Inflammatory macrophage treated with lipopolysaccharide for 4 hours (primary cell): ENCODE measurements around the gene ZNF429.
A peak's percentile ranks its signal among the peaks of the same experiment; 100 is the strongest.
"Not testable (repeated sequence)": the region's sequence is repeated elsewhere in the genome, so short reads cannot be mapped to it uniquely, and the experiment has no call there.

Experiments used
- DNase-seq: peaks from one replicate; pipeline ENCODE4 v3.0.0-alpha.2; 2020

Gene ZNF429

DNA sequence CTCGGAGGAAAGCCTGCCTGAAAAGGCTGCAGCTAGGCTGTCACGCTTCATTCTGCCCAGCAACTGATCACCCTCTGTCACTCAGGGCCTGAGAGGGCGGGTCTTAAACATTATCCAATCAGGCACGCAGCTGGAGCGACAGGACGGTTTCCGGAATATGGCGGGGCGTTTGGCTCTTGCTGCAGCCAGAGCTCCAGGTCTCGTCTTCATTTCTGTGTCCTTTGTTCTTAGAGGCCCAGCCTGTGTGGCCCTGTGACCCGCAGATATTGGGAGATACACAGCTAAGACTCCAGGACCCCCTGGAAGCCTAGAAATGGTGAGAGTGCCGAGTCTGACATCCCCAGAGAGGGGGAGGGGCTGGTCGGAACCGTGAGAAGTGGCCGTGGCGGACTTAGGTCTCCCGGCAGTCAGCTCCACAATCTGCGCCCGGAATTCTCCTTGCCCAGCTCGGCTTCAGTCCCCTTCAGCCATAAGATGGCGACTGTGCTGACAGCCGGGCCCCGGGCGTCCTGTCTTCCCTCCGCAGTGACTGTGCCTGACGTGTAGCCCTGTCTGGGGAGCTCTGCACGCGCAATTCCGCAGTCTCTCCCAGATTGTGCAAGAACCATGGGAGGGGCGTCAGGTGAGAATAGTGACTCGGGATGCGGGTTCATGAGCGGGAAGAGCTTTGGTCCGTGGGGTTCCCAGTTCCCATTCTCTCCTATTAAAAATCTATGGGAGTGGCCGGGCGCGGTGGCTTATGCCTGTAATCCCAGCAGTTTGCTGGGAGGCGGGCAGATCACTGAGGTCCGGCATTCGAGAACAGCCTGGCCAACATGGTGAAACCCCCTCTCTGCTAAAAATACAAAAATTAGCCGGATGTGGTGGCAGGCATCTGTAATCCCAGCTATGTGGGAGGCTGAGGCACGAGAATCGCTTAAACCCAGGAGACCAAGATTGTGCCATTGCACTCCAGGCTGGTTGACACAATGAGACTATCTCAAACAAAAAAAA, at the start of gene ZNF429:
ZNF429 (plus strand) TSS at position 144 of the 993 bp plus-strand sequence; CDS start at position 314, 170 bp downstream.
- DNase-seq, result peak; percentile 95

DNA sequence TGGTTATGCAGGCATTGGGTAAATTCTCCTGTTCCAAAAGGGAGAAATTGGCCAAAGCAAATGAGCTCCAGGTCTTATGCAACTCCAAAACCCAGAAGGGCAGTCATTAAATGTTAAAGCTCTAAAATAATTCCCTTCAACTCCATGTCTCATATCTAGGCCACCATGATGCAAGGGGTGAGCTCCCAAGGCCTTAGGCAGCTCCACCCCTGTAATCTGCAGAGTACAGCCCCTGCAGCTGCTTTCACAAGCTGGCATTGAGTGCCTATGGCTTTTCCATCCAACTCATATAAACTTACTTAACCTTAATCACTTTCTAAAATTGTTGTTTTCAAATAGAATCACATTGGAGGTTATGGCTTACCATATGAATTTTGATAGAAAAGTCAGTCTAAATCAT, 44.7 kb upstream of the ZNF429 start:
- no peak for DNase-seq

DNA sequence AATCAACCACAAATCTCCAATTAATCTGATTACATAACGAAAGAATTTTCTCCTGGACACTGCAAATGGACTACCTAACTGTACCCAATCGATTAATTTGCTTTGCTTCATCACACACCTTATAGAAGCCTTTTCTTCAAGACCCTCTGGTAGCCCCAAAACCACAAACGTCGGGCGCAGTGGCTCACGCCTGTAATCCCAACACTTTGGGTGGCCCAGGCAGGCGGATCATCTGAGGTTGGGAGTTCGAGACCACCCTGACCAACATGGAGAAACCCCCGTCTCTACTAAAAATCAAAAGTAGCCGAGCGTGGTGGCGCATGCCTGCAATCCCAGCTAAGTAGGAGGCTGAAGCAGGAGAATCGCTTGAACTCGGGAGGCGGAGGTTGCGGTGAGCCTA, 42.9 kb upstream of the ZNF429 start:
- DNase-seq, result no peak

DNA sequence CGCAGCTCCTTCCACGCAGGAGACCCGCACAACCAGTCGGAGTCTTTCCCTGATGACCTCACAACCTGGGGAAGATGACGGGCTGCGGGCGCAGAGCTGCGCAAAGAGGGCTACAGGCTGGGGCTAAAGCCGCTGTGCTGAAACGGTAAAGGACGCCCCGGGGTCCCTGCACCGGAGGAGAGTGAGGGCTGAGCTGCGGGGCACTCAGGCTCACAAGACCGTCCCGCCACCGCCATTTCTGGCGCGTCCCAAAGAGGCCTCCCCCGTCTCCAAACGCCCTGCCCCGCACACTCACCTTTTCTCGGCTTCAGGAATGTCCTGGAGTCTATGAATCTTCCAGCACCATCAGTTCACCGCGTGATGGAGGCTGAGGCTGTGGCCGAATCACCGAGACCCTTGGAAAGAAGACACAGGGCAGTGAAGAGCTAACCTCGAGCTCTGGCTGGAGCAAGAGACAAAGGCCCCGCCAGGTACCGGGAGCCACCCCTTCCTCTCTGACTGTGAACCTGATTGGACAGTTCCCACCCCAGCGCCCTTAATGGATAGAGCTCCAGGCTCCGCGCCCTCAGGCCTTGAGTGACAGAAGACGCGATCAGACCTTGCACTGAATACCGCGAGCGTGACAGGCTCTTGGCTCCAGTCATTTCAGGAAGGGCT, 41.8 kb upstream of the ZNF429 start:
- no peak for DNase-seq

DNA sequence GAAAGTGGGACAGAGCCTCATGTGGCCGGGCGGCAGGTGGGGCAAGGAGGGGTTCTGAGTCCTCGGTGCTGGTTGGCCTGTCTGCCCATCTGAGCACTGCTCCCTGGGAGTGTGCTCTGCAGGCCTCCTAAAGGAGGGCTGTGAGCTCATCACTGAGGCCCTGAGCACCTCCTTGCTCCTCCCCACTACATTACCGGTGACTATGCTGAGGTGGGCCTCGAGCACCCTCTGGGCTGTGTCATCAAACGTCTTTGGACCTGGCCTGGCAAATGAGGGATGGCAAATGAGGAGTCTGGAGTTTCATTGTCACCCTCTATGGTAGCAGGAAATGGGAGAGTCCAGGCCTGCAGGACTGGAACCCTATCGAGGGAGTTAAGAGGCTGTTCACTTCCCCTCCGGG, 38.8 kb upstream of the ZNF429 start:
- DNase-seq, result no peak

DNA sequence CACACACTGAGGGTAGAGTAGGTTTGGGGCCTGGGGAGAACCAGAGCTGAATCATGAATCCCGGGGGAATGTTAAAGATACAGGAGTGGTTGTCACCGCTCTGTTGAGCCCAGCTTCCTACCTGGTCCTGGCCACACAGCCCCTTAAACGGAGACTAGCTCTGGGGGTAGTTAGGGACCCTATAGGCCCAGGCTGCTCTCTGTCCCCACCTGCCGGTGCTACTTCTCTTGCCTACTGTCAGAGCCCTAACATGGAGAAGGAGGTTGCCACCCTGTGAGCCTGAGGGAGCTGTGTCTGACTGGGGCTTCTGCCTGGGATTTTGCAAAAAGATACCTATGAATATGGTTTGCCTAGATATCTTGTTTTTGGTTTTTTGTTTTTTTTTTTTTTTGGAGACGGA, 36.6 kb upstream of the ZNF429 start:
- DNase-seq, result no peak

DNA sequence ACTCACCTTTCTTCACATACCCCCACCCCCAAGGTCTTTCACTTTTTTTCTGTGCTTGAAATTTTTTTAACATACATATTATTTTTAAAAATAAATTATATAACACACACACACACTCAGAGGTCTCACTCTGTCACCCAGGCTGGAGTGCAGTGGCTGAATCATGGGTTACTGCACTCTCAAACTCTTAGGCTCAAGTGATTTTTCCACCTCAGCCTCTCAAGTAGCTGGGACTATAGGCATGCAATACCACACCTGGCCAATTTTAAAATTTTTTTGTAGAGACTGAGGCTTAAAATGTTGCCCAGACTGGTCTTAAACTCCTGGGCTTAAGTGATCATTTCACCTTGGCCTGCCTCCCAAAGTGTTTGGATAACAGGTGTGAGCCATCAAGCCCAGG, 32.9 kb upstream of the ZNF429 start:
- DNase-seq, result no peak

DNA sequence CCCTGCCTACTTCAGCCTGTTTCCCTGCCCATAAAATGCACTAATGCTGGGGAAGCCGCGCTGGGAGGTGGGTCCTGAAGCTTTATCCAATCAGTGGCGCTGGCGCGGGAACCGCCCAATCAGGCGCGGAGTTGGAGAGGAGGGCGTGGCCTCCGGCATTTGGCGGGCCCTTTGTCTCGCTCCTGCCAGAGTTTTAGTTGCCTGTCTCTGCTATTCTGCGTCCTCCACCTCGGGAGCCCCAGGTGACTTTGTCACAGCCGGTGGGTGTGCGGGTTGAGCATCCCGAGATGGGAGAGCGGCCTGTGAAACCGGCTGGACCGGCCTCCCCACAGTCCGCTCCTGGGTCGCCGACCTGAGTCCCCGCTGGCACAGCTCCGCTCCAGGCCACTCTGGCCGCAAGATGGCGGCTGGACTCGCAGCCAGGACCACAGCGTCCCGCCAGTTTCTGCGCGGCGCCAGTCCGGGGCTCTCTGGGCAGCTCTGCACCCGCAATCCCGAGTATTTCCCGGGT, 30.7 kb upstream of the ZNF429 start:
- peak; percentile 63 for DNase-seq

DNA sequence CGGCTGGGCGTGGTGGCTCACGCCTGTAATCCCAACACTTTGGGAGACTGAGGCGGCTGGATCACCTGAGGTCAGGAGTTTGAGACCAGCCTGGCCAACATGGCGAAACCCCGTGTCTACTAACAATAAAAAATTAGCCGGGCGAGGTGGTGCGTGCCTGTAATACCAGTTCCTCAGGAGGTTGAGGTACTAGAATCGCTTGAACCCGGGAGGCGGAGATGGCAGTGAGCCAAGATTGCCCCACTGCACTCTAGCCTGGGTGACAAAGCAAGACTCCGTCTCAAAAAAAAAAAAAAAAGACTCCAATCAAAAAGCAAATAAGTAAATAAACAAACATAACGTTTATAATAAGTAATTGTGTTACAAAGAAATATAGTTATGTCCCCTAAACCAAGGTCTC, 23.0 kb upstream of the ZNF429 start:
- DNase-seq, result not testable (repeated sequence)

DNA sequence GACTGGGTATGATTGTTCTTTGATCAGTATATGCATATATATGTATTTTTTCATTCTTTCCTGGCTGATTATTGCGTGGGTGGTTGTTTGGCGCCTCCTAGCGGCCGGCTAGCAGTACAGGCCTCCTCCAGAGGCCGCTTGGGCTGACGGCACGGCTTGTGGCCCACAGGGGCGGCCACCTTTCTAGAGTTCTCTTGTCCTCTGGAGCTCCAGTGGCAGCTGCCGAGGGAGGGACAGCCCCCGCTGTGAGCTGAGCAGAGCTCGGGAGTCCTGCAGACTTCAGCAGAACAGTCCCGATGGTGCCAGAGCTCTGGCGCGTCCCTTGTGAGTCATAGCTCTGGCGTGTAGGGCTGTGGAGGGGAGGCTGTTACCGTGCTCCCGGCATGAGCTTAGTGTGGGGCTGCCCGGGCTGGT, 22.5 kb upstream of the ZNF429 start:
- peak; percentile 27 for DNase-seq

DNA sequence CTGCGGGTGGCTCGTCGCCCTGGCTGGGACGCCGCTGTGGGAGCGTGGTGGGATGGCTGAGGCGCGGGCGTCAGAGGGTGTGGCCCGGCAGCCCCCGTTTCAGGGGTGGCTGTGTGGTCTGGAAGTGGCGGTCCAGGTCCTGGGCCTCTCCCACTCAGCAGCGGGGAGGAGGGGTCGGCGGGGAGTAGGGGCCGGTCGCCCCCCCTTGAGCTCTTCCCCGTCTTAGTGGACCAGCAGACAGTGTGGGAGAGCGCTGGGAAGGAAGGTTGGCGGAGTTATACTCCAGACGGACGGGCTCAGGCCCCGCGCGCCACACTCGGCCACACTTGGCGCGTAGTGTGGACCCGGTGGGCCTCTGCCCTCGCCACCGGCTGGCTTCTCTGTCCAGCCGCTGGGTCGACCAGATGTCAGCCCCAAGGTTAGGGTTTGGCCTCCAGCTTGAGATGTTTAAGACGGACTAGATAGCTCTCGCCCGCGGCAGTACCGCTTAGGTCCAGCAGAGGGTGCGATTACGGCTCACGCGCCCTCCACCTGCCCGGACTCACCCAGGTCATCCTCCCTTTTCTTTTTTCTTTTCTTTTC, 21.7 kb upstream of the ZNF429 start:
- DNase-seq, result peak; percentile 11

DNA sequence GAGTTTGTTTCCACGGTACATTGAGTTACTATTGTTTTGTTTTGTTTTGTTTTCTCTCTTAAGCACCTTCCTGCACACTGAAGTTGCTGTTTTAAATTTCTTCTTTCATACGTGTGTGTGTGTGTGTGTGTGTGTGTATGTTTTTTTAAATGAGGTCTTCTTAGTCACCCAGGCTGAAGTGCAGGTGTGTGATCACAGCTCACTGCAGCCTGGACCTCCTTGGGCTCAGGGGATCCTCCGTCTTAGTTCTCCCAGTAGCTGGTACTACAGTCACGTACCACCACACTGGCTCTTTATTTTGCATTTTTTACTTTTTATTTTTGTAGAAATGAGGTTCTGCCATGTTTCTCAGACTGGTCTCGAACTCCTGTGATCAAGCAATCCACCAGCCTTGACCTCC, 20.8 kb upstream of the ZNF429 start:
- DNase-seq, result no peak

DNA sequence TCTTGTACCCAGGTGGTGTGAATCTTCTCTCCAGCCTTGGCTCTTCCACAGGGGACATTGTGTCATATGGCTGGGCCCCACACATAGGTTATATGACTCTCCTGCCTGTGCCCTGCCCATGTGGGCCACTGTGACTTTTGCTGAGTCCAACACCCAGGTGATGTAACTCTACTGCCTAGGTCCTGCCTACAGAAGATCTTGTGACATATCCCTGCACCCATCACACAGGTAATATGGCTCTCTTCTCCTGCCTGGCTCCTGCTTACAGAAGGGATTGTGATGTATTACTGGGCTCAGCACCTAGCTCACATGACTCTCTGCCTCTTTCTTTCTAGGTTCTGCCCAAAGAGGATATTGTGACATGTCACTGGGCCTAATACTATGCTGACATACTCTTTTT, 19.5 kb upstream of the ZNF429 start:
- no peak for DNase-seq

DNA sequence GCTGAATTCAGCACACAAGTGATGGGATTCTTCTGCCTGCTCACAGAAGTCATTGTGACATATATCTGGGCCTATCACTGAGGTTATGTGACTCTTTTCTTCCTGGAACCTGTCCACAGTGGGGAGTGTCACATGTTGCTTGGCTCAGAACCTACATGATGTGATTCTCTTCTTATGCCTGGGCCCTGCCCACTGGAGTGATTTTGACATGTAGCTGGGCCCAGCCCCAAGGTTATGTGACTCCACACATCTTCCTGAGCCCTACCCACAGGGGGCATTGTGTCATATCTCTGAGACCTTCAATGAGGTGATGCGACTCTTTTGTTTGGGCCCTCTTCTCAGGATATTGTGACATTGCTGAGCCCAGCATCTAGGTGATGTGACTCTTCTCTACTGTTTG, 17.4 kb upstream of the ZNF429 start:
- DNase-seq, result no peak

DNA sequence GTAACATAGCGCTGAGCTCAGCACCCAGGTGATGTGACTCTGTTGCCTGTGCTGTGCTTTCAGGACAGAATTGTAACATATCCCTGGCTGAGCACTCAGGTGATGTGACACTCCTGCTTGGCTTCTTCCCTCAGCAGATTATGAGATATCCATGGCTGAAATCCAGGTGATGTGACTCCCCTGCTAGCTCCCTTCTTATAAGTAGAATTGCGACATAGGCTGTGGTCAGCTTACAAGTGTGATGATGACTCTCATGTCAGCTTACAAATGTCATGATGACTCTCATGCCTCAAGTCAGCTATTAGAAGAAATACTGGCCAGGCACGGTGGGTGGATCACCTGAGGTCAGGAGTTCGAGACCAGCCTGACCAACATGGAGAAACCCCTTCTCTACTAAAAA, 14.3 kb upstream of the ZNF429 start:
- peak; percentile 12 for DNase-seq

DNA sequence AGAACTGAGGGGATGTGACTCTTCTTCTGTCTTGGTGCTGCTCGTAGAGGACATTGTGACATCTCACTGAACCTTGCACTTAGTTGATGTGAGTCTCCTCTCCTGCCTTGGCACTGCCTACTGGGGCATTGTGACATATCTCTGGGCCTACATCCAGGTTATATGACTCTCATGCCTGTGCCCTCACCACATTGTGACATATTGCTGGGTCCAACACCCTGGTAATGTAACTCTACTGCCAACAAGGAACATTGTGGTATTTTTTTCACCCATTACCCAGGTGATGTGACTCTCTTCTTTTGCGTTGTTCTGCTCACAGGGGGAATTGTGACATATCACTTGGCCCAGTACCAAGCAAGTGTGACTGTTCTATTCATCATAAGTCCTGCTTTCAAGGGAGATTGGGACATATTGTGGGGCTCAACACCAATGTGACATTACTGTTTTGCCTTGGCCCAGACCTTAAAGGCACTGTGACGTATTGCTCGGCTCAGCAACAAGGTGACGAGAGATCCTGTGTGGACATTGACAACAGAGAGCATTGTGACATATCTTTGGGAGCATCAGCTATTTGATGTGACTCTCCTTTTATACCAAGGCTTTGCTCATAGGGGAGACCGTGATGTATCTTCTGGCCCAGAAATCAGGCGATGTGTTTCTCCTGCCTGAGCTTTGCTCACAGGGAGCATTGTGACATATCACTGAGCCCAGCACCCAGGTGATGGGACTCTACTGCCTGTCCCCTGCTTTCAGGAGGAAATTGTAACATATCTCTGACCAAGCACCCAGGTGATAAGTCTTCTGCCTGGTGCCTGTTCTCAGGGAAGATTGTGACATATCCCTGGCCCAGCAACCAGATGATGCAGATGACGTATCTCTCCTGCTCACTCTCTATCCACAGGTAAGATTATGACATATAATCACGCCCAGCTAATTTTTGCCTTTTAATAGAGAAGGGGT, 12.2 kb upstream of the ZNF429 start:
- DNase-seq, result no peak

DNA sequence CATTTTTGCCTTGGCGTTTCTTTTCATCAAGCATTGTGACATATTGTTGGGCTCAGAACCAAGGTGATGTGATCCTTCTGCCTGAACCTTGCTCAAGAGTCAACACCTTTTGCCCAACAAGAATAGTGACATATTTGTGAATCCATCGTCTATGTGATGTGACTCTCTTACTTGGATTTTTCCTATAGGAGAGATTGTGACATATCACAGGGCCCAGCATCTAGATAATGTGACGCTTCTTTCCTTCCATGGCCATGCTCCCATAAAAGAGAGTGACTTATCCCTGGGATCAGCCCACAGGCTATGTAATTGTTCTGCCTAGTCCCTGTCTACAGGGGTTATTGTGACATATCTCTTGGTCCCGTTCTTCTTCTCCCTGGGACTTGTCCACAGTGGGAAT, 8.5 kb upstream of the ZNF429 start:
- DNase-seq, result no peak

DNA sequence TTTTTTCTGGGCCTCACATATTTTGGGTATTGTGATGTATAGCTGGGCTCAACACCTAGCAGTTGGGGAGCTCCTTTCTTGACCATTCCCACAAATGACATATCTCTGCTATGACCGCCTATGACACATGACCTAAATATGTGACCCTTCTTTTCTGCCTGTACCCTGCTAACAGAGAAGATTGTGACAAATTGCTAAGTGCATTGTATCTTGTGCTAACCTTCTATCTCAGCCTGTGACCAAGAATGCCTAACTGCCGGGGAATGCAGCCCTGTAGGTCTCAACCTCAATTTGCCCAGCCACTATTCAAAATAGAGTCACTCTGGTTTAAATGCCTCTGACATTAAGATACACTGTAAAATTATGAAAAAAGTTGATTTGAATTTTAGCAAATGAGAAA, 6.8 kb upstream of the ZNF429 start:
- DNase-seq, result no peak

DNA sequence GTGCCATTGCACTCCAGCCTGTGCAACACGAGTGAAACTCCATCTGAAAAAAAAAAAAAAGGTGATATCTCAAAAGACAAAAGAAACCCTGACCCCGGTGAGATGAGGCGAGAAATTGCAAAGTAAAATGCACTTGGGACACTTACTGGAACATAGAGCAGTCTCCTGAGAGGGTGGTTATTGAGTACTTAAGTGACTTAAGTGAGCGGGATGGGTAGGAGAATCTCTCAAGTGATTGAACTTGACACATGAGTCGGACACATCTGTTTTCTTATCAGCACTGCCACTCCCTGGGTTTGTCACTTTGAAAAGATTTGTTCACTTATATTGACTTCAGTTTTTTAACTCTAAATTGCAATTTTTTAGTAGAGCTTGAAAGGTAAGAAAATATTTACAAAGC, 2.8 kb downstream of the ZNF429 start:
- no peak for DNase-seq

DNA sequence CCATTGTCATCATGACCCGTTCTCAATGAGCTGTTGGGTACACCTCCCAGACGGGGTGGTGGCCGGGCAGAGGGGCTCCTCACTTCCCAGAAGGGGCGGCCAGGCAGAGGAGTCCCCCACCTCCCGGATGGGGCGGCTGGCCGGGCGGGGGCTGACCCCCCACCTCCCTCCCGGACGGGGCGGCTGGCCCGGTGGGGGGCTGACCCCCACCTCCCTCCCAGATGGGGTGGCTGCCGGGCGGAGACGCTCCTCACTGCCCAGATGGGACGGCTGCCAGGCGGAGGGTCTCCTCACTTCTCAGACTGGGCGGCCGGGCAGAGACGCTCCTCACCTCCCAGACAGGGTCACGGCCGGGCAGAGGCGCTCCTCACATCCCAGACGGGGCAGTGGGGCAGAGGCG, 5.7 kb downstream of the ZNF429 start:
- not testable (repeated sequence) for DNase-seq

DNA sequence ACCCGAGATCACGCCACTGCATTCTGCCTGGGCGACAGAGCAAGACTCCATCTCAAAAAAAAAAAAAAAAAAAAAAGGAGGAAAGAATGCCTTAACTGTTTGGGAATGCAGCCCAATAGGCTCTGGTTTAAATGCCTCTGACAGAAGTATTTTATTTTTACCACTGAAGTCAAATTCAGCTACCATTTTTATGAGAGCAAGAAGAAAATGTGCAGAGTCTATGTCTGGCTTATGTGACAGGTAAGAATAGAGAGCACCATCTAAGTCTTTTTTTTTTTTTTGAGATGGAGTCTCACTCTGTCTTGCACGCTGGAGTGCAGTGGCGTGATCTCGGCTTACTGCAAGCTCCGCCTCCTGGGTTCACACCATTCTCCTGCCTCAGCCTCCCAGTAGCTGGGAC, 7.2 kb downstream of the ZNF429 start:
- DNase-seq, result not testable (repeated sequence)

DNA sequence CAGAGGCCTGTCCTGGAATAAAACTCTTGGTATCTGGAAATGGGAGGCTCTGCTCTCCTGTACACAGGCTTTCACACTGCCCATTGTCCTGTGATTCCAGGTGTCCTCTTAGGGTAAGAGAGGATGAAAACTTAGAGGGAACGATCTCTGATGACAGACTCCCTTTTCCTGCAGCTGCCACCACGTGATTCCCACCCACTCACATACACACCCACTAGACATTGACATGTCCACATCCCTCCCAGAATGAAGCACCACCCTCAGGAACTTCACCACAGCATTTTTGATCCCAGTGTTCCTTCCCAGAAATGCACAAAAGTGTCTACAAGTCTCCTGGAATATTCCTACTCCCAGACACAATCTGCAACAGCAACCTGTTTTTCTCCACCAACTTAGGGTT, 8.2 kb downstream of the ZNF429 start:
- DNase-seq, result no peak
